ENCODE results near the gene KCNK16.

DNA sequence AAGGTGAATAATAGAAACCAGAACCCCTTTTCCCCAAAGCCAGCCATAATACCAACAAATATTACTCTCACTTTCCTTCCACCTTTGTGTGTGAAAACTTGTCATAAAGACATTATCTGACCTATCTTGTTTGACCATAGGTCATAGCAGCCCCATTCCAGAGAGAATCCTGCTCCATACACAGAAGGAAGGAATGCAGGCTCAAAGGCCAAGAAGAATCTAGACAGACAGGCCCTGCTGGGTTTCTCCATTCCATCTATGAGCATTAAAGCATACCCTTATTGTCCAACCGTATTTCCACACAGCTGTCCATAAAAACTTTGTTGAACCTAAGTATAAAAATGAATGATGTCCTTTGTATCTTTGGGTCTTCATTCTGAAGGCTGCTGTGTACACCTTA lies 52.5 kb downstream of the KCNK16 start:
- TF ChIP-seq CTCF (conservative IDR thresholded peaks at IDR 0.05; ENCODE audit: low read depth, low read length) (no peak), CEBPB (IDR thresholded peaks at IDR 0.05; ENCODE audit: low read depth, low read length) (no peak), MAZ (IDR thresholded peaks at IDR 0.05; ENCODE audit: borderline replicate concordance, low read depth, low read length) (no peak), ELK1 (IDR thresholded peaks at IDR 0.05; ENCODE audit: borderline replicate concordance, low read depth, low read length) (no peak)

Measured in IMR-90 (cell line).